NCI-H510A (cell line): ENCODE measurements around the gene WDR7.

Source experiments
- DNase-seq: peaks from one replicate; lab custom pipeline; 2025; lab: John Stamatoyannopoulos, UW

WDR7 gene

DNA sequence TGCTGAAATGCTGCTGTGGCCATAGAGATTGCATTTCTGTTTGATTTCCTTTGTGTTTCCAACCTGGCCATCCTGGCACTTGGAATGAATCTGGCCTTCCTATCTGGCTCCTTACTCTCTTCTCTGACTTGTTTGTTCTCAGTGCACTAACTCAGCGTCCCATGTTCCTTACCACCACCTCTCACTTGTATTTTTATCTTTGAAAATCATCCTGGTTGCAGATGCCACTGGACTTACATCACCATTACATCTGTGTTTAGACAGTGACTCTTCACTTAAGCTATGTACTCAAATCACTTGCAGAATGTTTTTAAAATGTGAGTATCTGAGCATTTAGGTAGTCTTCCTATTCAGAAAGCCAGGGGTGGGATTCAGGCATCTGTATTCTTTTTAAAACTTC lies 239.5 kb downstream of the WDR7 start:
- DNase-seq = no peak

DNA sequence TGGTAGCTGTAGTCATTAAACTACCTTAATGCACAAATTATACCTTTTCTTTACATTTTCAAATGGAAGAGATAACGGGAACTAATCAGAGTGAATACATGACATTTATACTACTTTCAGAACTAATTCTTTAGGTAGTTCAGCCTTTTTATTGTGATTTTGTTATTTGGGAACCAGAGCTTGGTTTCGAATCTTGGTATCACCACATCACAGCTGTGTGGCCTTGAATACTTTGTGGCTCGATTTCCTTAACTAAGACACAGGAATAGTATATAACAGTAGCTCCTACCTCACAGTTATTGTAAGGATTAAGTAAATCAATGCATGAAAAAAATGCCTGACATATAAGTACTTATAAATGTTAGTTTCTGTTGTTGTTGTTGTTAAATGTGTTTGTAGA lies 240.0 kb downstream of the WDR7 start:
- no peak for DNase-seq

DNA sequence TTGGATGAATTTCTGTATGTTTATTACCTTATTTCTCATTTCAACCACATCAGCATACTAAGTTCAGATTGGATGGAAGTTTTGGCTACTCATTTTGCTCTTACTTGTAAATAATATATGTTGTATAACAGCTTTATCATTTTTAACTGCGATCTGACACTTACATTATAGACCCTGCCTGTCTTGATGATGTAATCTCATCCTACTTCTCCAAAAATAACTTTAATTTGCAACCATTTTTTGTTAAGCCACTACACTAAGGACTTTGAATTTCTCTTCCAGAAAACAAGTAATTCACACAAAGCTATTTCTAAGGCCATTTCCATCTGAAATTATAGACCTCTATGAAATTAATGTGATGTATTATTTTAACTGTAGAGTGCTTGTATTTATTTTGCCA lies 240.7 kb downstream of the WDR7 start:
- DNase-seq = no peak

GRCh38 chr18:56897122-56897521 lies 246.0 kb downstream of the WDR7 start:
- DNase-seq = no peak

GRCh38 chr18:56899660-56900059 lies 248.5 kb downstream of the WDR7 start:
- no peak for DNase-seq

GRCh38 chr18:56900195-56901094 lies 249.3 kb downstream of the WDR7 start:
- no peak for DNase-seq

- DNase-seq = no peak
Measured at GRCh38 chr18:56901919-56902318, 250.8 kb downstream of the WDR7 start.

- DNase-seq = no peak
Measured at GRCh38 chr18:56902653-56903052, 251.5 kb downstream of the WDR7 start.

- DNase-seq = no peak
Measured at GRCh38 chr18:56903686-56904085, 252.5 kb downstream of the WDR7 start.

DNA sequence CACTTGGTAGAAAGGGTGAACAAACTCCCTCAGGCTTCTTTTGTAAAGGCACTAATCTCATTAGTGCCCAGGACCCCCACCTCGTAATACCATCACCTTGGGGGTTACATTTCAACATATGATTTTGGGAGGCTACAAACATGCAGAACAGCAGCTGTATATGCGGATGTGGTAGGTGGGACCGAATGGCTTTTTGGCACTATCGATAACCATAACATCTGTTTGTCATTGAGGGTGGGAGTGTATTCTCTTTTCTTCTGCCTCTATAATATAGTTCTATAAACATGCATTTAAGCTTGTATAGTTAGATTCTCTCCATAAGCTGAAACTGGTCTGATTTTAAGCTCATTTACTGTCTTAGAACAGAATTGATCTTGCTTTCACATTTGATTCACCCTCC lies 256.6 kb downstream of the WDR7 start:
- no peak for DNase-seq

GRCh38 chr18:56910237-56910636 lies 259.1 kb downstream of the WDR7 start:
- no peak for DNase-seq

DNA sequence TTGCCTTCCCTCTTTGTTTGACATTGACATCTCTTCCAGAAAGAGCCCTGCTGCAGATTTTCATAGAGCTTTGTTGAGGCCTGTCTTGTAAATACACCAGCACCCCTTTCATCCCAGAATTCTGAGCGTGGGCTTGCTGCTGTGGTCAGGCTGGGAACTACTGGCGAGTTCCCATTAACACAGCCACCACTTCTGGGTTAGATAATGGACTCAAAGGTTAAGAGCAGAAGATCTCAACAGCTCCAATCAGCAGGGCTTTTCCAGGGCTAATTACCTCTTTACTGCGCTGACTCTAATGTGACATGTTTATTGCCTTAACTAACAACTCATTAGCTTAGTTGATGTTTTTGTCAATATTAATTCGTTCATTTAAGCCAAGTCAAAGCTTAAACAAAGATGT lies 259.8 kb downstream of the WDR7 start:
- no peak for DNase-seq

DNA sequence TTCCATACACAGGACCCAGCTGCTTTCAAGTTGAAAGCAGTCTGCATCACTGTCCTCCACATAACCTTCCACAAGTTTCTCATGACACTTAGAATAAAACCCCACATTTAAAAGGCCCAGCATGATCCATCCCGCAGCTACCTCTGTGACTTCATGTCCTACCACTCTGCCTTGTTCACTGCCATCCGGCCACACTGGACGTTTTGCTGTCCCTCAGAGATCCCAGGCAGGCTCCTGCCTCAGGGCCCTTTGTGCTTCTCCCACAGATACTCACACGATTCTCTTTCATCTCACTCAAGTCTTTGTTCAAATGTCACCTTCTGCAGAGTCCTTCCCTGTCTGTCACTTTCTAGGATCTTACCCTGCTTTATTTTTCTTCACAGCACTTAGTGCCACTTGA lies 262.8 kb downstream of the WDR7 start:
- DNase-seq = no peak

DNA sequence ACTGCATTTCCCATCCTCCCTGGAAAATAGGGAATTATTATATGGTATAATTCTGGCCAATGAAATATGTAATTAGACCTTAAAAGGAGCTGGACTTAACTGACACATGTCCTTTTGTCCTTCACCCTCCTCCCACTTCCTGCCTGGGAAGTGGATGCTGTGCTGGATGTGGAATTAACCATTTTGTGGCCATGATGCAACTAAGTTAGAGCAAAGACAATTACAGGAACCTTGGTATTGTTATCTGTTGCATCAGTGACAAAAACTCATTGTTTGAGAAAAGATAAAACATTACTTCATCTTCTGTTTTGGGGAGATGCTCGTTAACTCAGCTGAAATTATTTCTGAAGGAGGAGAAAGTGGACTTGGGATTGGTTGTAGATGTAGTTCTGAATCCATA lies 268.0 kb downstream of the WDR7 start:
- no peak for DNase-seq

GRCh38 chr18:56921896-56922480 lies 270.8 kb downstream of the WDR7 start:
- DNase-seq = no peak

DNA sequence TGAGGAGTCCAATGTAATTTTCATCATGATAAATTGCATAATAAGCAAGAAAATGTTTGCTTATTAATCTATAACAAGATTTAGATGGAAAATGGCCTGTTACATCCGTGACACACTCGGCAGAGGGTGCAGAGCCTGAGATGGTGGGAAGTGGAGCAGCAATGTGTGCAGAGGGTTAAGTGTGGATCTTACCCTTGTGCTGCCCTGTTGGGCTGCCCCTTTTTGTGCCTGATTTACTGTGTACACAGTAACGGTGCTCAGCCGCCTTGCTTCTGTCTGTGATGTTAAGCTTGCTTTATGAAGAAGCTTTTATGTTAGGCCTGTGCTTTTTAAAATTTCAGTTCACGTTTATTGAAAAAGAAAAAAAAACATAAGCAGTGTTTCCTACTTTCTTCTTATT lies 275.6 kb downstream of the WDR7 start:
- no peak for DNase-seq

DNA sequence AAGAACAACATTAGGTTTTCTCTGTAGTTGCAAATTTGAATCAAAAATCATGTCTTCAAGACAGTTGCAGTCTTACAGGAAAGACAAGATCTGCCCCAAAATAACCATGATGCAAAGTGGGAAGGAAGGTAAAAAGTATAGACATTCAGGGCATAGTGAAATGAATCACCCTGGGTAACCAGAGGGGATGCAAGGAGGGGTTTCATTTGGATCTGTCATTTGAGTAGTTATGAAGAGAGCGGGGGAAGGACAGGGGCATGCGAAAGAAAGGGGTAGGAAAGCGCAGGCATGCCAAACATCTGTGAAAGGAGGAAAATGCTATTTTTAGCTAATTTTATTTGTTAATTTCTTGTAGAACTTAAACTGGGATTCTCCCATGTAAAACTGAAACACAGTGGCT lies 276.6 kb downstream of the WDR7 start:
- DNase-seq = no peak

DNA sequence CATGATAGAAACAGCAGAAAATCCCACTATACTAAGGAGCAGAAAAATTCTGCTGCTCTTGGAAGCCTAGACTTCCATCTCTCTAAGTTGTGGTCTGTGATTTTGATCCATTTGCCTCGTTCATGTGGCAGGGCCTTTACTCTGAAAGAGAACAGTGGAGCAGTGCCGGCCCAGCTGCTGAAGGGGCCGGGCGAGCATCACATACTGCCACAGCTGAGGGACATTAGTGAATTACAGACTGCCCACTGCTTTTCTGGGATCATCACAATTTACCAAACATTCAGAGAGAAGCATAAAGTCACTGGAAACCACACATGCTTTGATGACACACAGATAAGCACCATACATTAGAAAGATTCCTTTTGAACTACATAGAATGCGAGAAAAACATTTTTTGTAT lies 278.7 kb downstream of the WDR7 start:
- no peak for DNase-seq

DNA sequence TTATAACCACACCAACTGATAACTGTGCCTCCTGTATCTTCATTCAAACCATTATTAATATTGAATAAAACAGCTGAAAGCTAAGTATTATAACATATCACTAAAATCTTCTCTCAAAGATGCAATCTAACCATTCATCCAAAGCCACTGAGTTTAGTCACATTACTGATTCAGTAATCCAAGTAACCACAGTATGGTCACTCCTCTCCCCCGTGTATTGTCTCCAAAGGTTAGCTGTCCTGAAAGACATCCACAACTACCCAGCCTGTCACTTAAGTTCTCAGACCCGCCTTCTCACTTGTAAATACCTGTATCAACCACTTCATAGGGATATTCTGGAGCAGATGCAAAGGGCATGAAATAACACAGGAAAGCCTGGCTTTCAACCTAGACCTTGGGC lies 282.3 kb downstream of the WDR7 start:
- no peak for DNase-seq

GRCh38 chr18:56934131-56934530 lies 283.0 kb downstream of the WDR7 start:
- no peak for DNase-seq

DNA sequence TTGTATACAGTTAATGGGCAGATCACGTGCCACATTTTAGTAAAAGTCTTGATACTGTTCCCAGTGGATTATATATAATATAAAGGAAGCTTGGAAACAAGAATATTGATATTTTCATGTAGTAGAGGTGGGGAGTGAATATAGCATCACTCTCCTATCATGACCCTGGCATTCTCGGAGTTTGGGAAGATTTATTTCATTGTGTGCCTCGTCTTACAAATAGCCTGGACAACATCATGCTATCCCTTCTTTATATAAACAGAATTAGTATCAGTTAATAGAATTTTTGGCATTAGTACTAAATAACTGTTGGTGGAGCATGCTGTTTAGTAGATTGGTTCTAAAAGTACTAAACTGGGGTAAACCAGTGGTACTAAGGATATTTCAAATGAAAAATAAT lies 283.7 kb downstream of the WDR7 start:
- no peak for DNase-seq

DNA sequence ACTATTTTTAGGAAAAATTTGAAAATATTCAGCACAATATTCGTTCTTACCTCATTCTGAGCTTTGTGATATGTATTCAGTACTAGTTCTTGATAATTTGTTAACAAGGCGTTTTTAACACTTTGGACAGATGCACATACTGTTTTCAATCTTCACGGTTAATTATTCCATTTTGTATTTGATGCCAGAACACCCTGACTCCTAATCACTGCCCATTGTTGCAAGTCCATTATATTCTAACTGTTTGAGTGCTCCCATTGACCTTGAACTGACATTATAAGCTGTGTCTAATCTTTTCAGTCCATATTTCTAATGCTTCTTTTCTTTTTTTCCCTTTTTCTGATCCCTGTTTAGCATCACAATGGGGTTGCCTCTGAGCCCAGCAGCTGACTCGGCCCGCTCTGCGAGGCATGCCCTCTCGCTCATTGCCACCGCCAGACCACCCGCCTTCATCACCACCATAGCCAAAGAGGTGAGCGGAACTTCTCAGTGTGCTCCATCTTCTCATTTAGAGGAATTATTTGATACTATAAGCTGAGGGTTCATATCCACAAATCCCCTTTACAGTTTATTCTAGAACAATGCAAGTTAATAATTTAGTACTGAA lies 284.4 kb downstream of the WDR7 start:
- DNase-seq = no peak

GRCh38 chr18:56936457-56936856 lies 285.3 kb downstream of the WDR7 start:
- DNase-seq = no peak
